Calu3 (cell line): ENCODE data around the gene SLC2A13. TPM values are rescaled to one million over a fixed set of nuclear protein-coding genes. Genes with fewer than 3 reads are reported as not detected.
"Not testable (repeated sequence)": the region's sequence is repeated elsewhere in the genome, so short reads cannot be mapped to it uniquely, and the experiment has no call there.

ENCODE experiments used
- BruUV-seq: library from RNA; stranded (reverse); fragments of 400-500 nt; replicated peaks from 2 replicates; lab custom pipeline; 2021; lab: Mats Ljungman, UMichigan
- CTCF ChIA-PET: fragments of 300-600 bp; sonication (Branson Sonifier 250); formaldehyde crosslinking; loops from one replicate; lab custom pipeline; 2022; ENCODE audit warnings: antibody characterized with exemption; lab: Charles Lee
- DNase-seq: peaks from one replicate; pipeline ENCODE4 v3.0.0; 2022
- H3K27ac Mint-ChIP-seq: one replicate; pipeline ENCODE4 v1.8.0; 2022; ENCODE audit warnings: mixed read lengths; ENCODE audit not compliant: unreplicated experiment
- H3K27me3 Mint-ChIP-seq: one replicate; pipeline ENCODE4 v1.8.0; 2022; ENCODE audit warnings: mixed read lengths; ENCODE audit not compliant: unreplicated experiment
- H3K36me3 Mint-ChIP-seq: one replicate; pipeline ENCODE4 v1.8.0; 2022; ENCODE audit warnings: mild to moderate bottlenecking, moderate library complexity, mixed read lengths; ENCODE audit not compliant: insufficient read depth, unreplicated experiment
- H3K4me1 Mint-ChIP-seq: one replicate; pipeline ENCODE4 v1.8.0; 2022; ENCODE audit warnings: mild to moderate bottlenecking, low read depth, mixed read lengths; ENCODE audit not compliant: unreplicated experiment
- H3K4me3 Mint-ChIP-seq: one replicate; pipeline ENCODE4 v1.8.0; 2022; ENCODE audit warnings: mild to moderate bottlenecking, low read depth, moderate library complexity, mixed read lengths; ENCODE audit not compliant: unreplicated experiment
- H3K9me3 Mint-ChIP-seq: one replicate; pipeline ENCODE4 v1.8.0; 2022; ENCODE audit warnings: low read depth, mixed read lengths; ENCODE audit not compliant: unreplicated experiment
- intact Hi-C: fragments of 100-400 bp; cut with micrococcal nuclease; formaldehyde crosslinking; loops from one replicate; pipeline ENCODE4 v1.10.0; 2022; ENCODE audit not compliant: unreplicated experiment
- total RNA-seq: library from RNA; stranded (reverse); gene quantifications from 2 replicates; pipeline ENCODE4 v1.2.3, GENCODE V29; 2022
- TF ChIP-seq, protein P1 (sequence below): fragments of 200-600 bp; IDR thresholded peaks from one replicate; pipeline ENCODE4 v1.8.0; 2022; ENCODE audit warnings: antibody characterized with exemption; ENCODE audit not compliant: unreplicated experiment

The SLC2A13 gene
- total RNA-seq, 1 experiment from 2014 or later, result 9.4 TPM

DNA sequence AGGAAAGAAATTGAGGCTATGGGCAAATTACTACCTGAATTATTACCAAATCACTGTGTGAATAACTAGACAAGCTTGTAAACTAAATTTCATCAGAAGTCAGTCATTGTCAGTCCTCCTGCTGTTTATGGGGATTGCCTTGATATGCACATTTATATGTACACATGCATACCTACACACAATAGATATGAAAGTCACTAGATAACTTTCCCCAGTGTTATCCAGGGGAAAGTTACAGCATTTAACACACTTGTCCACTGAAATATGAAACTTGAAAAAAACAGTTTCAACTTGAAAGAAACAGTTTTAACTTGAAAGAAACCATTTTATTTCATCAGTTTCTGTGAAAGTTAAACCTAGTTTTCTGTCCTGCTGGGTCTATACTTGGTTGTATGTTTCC lies 199.6 kb downstream of the SLC2A13 start:
- Mint-ChIP-seq H3K9me3 (no peaks in the 10 kb centered on the region), H3K27ac (no peak overlapping the region), H3K4me3 (no peak overlapping the region), H3K27me3 (no peaks in the 10 kb centered on the region), H3K36me3 (no peaks in the 10 kb centered on the region), H3K4me1 (no peaks in the 10 kb centered on the region)
- BruUV-seq, result no TSS peak
- no peak for DNase-seq
- TF ChIP-seq, protein P1, sequence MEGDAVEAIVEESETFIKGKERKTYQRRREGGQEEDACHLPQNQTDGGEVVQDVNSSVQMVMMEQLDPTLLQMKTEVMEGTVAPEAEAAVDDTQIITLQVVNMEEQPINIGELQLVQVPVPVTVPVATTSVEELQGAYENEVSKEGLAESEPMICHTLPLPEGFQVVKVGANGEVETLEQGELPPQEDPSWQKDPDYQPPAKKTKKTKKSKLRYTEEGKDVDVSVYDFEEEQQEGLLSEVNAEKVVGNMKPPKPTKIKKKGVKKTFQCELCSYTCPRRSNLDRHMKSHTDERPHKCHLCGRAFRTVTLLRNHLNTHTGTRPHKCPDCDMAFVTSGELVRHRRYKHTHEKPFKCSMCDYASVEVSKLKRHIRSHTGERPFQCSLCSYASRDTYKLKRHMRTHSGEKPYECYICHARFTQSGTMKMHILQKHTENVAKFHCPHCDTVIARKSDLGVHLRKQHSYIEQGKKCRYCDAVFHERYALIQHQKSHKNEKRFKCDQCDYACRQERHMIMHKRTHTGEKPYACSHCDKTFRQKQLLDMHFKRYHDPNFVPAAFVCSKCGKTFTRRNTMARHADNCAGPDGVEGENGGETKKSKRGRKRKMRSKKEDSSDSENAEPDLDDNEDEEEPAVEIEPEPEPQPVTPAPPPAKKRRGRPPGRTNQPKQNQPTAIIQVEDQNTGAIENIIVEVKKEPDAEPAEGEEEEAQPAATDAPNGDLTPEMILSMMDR, result no peak
- intact Hi-C loops, result no loop called here
- CTCF ChIA-PET, result no interaction called here

DNA sequence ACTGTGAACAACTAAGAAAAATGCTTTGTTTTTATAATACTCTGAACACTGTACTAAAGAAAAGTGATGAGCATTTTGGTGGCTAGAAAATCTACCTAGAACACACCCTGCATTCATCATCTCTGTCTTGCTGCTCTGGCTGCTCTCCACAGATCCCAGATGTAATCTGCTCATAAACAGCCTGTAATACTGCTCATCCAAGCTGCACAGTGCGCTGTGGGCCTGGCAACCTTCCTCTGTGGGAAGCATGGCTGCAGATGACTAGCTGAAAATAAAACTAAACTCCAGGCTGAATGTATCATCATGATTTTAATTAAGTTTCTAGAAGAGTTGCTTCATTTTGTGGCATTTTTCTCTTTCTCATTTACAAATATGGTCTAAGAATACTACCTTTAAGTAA lies 200.7 kb downstream of the SLC2A13 start:
- CTCF ChIA-PET, result no interaction called here
- Mint-ChIP-seq H3K4me3 (no peak overlapping the region), H3K36me3 (no peaks in the 10 kb centered on the region), H3K27me3 (no peaks in the 10 kb centered on the region), H3K4me1 (no peaks in the 10 kb centered on the region), H3K9me3 (no peaks in the 10 kb centered on the region), H3K27ac (no peak overlapping the region)
- intact Hi-C loops, result no loop called here
- DNase-seq, result no peak
- no TSS peak for BruUV-seq
- TF ChIP-seq, protein P1, result no peak

DNA sequence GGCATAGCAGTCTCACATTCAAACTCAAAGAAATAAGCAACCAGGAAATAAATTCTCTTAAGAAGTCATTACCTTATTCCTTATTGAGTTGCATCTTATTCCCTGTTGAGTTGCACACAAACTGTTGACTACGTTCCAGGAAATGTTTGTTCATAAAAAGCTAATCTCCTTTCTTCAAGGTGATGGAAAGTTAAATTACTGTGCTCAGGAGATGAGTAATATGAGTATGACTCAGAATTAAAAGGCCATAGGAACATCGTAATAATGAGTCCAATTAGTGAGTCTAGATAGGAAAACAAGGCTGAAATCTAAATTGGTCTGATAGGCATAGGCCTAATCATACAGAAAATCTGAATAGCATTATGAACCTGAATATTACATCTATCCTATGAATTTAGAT lies 203.1 kb downstream of the SLC2A13 start:
- CTCF ChIA-PET, result no interaction called here
- TF ChIP-seq, protein P1, result no peak
- Mint-ChIP-seq H3K4me3 (no peak overlapping the region), H3K9me3 (no peaks in the 10 kb centered on the region), H3K4me1 (no peaks in the 10 kb centered on the region), H3K27me3 (no peaks in the 10 kb centered on the region), H3K36me3 (no peaks in the 10 kb centered on the region), H3K27ac (no peak overlapping the region)
- intact Hi-C loops, result no loop called here
- no peak for DNase-seq
- BruUV-seq, result no TSS peak

DNA sequence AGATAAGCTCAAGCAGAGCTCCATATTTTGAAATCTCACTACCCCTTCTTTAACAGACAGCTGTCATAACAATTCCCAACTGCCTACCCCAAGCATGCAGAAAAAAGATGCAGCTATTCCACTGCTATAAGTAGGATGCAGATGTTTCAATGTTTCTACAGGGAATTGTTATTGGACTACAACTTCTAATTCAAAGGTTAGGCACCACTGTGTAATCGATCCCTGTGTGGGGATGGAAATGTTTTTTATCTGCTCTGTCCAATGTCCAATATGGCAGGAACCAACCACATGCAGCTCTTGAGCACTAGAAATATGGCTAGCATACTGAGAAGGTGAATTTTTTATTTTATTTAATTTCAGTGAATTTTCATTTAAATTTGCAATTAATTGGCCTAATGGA lies 208.6 kb downstream of the SLC2A13 start:
- Mint-ChIP-seq H3K9me3 (peaks cover 2% of the 10 kb centered on the region), H3K36me3 (no peaks in the 10 kb centered on the region)
- intact Hi-C loops, result no loop called here

DNA sequence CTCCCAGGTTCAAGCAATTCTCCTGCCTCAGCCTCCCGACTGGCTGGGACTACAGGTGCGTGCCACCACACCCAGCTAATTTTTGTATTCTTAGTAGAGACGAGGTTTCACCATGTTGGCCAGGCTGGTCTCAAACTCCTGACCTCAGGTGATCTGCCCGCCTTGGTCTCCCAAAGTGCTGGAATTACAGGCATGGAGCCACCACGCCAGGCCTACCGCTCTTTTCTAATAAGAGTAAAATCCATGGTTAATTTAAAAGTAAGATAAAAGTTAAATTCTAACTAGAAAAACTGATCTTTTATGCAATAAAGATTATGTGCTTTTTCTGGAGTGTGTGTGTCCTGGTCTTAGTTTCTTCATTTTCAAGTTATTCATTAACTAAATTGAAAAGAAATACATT lies 212.5 kb downstream of the SLC2A13 start:
- H3K36me3 Mint-ChIP-seq, BruUV-seq, H3K27ac Mint-ChIP-seq, H3K4me3 Mint-ChIP-seq, H3K9me3 Mint-ChIP-seq, H3K27me3 Mint-ChIP-seq, CTCF ChIA-PET, intact Hi-C loops, H3K4me1 Mint-ChIP-seq, DNase-seq: not testable (repeated sequence)

More for the DNA sequence above, 208.6 kb downstream of the SLC2A13 start:
- H3K27ac Mint-ChIP-seq, result no peak overlapping the region
- no peaks in the 10 kb centered on the region for H3K4me1 Mint-ChIP-seq
- no peak for DNase-seq
- H3K27me3 Mint-ChIP-seq, result no peaks in the 10 kb centered on the region
- TF ChIP-seq, protein P1, result no peak
- no TSS peak for BruUV-seq
- CTCF ChIA-PET, result no interaction called here
- H3K4me3 Mint-ChIP-seq, result no peak overlapping the region
